Neuronal stem cell (in vitro differentiated cells): ENCODE data around the gene ARHGAP42.

Source experiments
- DNase-seq: peaks from one replicate; pipeline ENCODE4 v3.0.0-alpha.2; 2013; ENCODE audit warnings: low spot score
- H2AFZ ChIP-seq: one replicate; pipeline ENCODE4 v1.6.1; 2013; ENCODE audit warnings: mild to moderate bottlenecking, low read length, inconsistent platforms
- H2AK5ac ChIP-seq: 2 replicates; pipeline ENCODE4 v1.6.1; 2013; ENCODE audit warnings: low read depth, mild to moderate bottlenecking, inconsistent platforms, low read length, moderate library complexity, mixed read lengths
- H2BK120ac ChIP-seq: 2 replicates; pipeline ENCODE4 v1.6.1; 2013; ENCODE audit warnings: low read depth, mild to moderate bottlenecking, inconsistent platforms, low read length, moderate library complexity, mixed read lengths
- H2BK12ac ChIP-seq: one replicate; pipeline ENCODE4 v1.6.1; 2013; ENCODE audit warnings: low read length, inconsistent platforms
- H2BK15ac ChIP-seq: 2 replicates; pipeline ENCODE4 v1.6.1; 2013; ENCODE audit warnings: mild to moderate bottlenecking, low read length, inconsistent platforms, mixed read lengths
- H2BK5ac ChIP-seq: one replicate; pipeline ENCODE4 v1.6.1; 2013; ENCODE audit warnings: inconsistent platforms, mild to moderate bottlenecking, low read length, moderate library complexity
- H3K14ac ChIP-seq: one replicate; pipeline ENCODE4 v1.6.1; 2013; ENCODE audit warnings: low read length, inconsistent platforms
- H3K18ac ChIP-seq: 2 replicates; pipeline ENCODE4 v1.6.1; 2013; ENCODE audit warnings: low read length, inconsistent platforms
- H3K23ac ChIP-seq: 2 replicates; pipeline ENCODE4 v1.6.1; 2013; ENCODE audit warnings: low read depth, mild to moderate bottlenecking, mixed read lengths, low read length, inconsistent platforms; ENCODE audit not compliant: poor library complexity
- H3K27ac ChIP-seq: replicated peaks from 3 replicates; pipeline ENCODE4 v1.5.1; 2013; ENCODE audit warnings: low read length, inconsistent platforms
- H3K27me3 ChIP-seq, 3 experiments: 2 replicates each; pipeline ENCODE4 v1.6.1; 2013; ENCODE audit warnings: low read length in 3 of 3, mild to moderate bottlenecking in 2 of 3, inconsistent platforms in 1 of 3, low read depth in 1 of 3, mixed read lengths in 1 of 3, moderate library complexity in 1 of 3; ENCODE audit not compliant: control insufficient read depth in 3 of 3, insufficient read depth in 3 of 3
- H3K36me3 ChIP-seq, 2 donors: replicated peaks in 1 of 2; 2 replicates each; pipeline ENCODE4 v1.6.1; 2013; ENCODE audit warnings: low read length in 2 of 2; ENCODE audit not compliant: control insufficient read depth in 2 of 2, insufficient read depth in 2 of 2
- H3K4ac ChIP-seq: 2 replicates; pipeline ENCODE4 v1.6.1; 2013; ENCODE audit warnings: inconsistent platforms, mild to moderate bottlenecking, low read length, moderate library complexity
- H3K4me1 ChIP-seq, 2 donors: 1 replicate in 1 of 2; 2 replicates in 1 of 2; pipeline ENCODE4 v1.6.1; 2013; ENCODE audit warnings: low read length in 2 of 2, low read depth in 1 of 2; ENCODE audit not compliant: control insufficient read depth in 2 of 2, insufficient read depth in 1 of 2
- H3K4me2 ChIP-seq: one replicate; pipeline ENCODE4 v1.6.1; 2013; ENCODE audit warnings: mild to moderate bottlenecking, low read length, inconsistent platforms; ENCODE audit not compliant: insufficient read depth, poor library complexity, severe bottlenecking
- H3K4me3 ChIP-seq, 2 donors: 2 replicates each; pipeline ENCODE4 v1.5.1; 2013; ENCODE audit warnings: low read length in 2 of 2, mild to moderate bottlenecking in 2 of 2, inconsistent platforms in 1 of 2, moderate library complexity in 1 of 2
- H3K79me1 ChIP-seq: one replicate; pipeline ENCODE4 v1.6.1; 2013; ENCODE audit warnings: low read depth, mild to moderate bottlenecking, inconsistent platforms, low read length, moderate library complexity
- H3K9ac ChIP-seq: one replicate; pipeline ENCODE4 v1.6.1; 2013; ENCODE audit warnings: mild to moderate bottlenecking, low read depth, low read length, inconsistent platforms; ENCODE audit not compliant: poor library complexity
- H3K9me3 ChIP-seq, 2 donors: replicated peaks in 1 of 2; 2 replicates each; pipeline versions ENCODE3 to v1.6.1; 2013; ENCODE audit warnings: low read length in 2 of 2, mild to moderate bottlenecking in 2 of 2, inconsistent platforms in 1 of 2, low read depth in 1 of 2, mixed read lengths in 1 of 2, moderate library complexity in 1 of 2; ENCODE audit not compliant: control insufficient read depth in 2 of 2, insufficient read depth in 1 of 2
- H4K8ac ChIP-seq: one replicate; pipeline ENCODE4 v1.6.1; 2013; ENCODE audit warnings: low read depth, mild to moderate bottlenecking, inconsistent platforms, low read length, moderate library complexity
- H4K91ac ChIP-seq: one replicate; pipeline ENCODE4 v1.6.1; 2013; ENCODE audit warnings: low read length, low read depth, mild to moderate bottlenecking, inconsistent platforms; ENCODE audit not compliant: poor library complexity
- WGBS, 2 donors: extraction: QIAGEN DNeasy Blood & Tissue Kit; methylation state at CpG; one replicate each; pipeline ENCODE4 v1.1.7; 2013; ENCODE audit warnings: missing lambda C conversion rate in 2 of 2, mixed read lengths in 1 of 2; ENCODE audit not compliant: insufficient read length in 2 of 2, insufficient replicate concordance in 1 of 2; ENCODE audit errors: extremely low coverage in 2 of 2; 5-methylcytosine and 5-hydroxymethylcytosine counted together

The ARHGAP42 gene

GRCh38 chr11:100855466-100856067 is 168.5 kb downstream of the ARHGAP42 start:
- no peak overlapping the region for H3K4ac ChIP-seq
- DNase-seq = no peak
- H3K9ac ChIP-seq = no peak overlapping the region
- no peaks in the 10 kb centered on the region for H3K79me1 ChIP-seq
- H3K23ac ChIP-seq = no peak overlapping the region
- H3K18ac ChIP-seq = no peak overlapping the region
- H3K14ac ChIP-seq = no peak overlapping the region
- H3K4me3 ChIP-seq = no peak overlapping the region
- no peak overlapping the region for H2AK5ac ChIP-seq
- no peak overlapping the region for H2BK120ac ChIP-seq
- H4K8ac ChIP-seq = no peak overlapping the region
- no peak overlapping the region for H2BK15ac ChIP-seq
- H3K9me3 ChIP-seq = no peaks in the 10 kb centered on the region
- H3K27me3 ChIP-seq = no peaks in the 10 kb centered on the region
- peaks cover 0 to 2% of the 10 kb centered on the region in 2 donors for H3K36me3 ChIP-seq
- H3K4me2 ChIP-seq = no peak overlapping the region
- no peak overlapping the region for H4K91ac ChIP-seq
- H2AFZ ChIP-seq = no peak overlapping the region
- H2BK12ac ChIP-seq = no peak overlapping the region
- H3K4me1 ChIP-seq = peaks cover 6% of the 10 kb centered on the region in 2 donors
- H2BK5ac ChIP-seq = no peak overlapping the region
- H3K27ac ChIP-seq = no peak overlapping the region
- no CpG with 5 or more reads among the region's 1 CpG for WGBS, 2 donors

- WGBS, 2 donors = no CpG with 5 or more reads among the region's 4 CpGs
- DNase-seq = peak; percentile 31
Observed at GRCh38 chr11:100857236-100858005, 170.3 kb downstream of the ARHGAP42 start.

GRCh38 chr11:100860318-100861155 is 173.4 kb downstream of the ARHGAP42 start:
- H2AFZ ChIP-seq = no peak overlapping the region

More at GRCh38 chr11:100857236-100858005, 170.3 kb downstream of the ARHGAP42 start:
- no peak overlapping the region for H3K4me3 ChIP-seq
- H3K27ac ChIP-seq = no peak overlapping the region
- H3K9me3 ChIP-seq = no peaks in the 10 kb centered on the region
- no peak overlapping the region for H2BK120ac ChIP-seq
- peaks cover 4 to 6% of the 10 kb centered on the region in 2 donors for H3K4me1 ChIP-seq
- H2AK5ac ChIP-seq = no peak overlapping the region
- H3K18ac ChIP-seq = no peak overlapping the region
- no peak overlapping the region for H3K23ac ChIP-seq
- no peak overlapping the region for H3K4ac ChIP-seq
- no peak overlapping the region for H2BK5ac ChIP-seq
- H3K14ac ChIP-seq = no peak overlapping the region
- H2BK12ac ChIP-seq = no peak overlapping the region
- H3K9ac ChIP-seq = no peak overlapping the region
- H4K8ac ChIP-seq = no peak overlapping the region
- no peaks in the 10 kb centered on the region for H3K36me3 ChIP-seq
- no peaks in the 10 kb centered on the region for H3K27me3 ChIP-seq
- no peak overlapping the region for H2BK15ac ChIP-seq
- H2AFZ ChIP-seq = no peak overlapping the region
- no peak overlapping the region for H4K91ac ChIP-seq
- H3K79me1 ChIP-seq = no peaks in the 10 kb centered on the region
- H3K4me2 ChIP-seq = no peak overlapping the region

GRCh38 chr11:100861212-100861611 is 174.1 kb downstream of the ARHGAP42 start:
- no peak overlapping the region for H3K23ac ChIP-seq
- no peaks in the 10 kb centered on the region for H3K9me3 ChIP-seq
- H2BK12ac ChIP-seq = no peak overlapping the region
- H3K9ac ChIP-seq = no peak overlapping the region
- H3K4me1 ChIP-seq = peaks cover 8 to 9% of the 10 kb centered on the region in 2 donors
- no peak overlapping the region for H4K91ac ChIP-seq
- H2BK15ac ChIP-seq = no peak overlapping the region
- no peaks in the 10 kb centered on the region for H3K36me3 ChIP-seq
- H2AK5ac ChIP-seq = no peak overlapping the region
- DNase-seq = no peak
- no peak overlapping the region for H2BK5ac ChIP-seq
- H2BK120ac ChIP-seq = no peak overlapping the region
- H3K27ac ChIP-seq = no peak overlapping the region
- no peak overlapping the region for H4K8ac ChIP-seq
- no peak overlapping the region for H3K4ac ChIP-seq
- H3K4me2 ChIP-seq = no peak overlapping the region
- no peak overlapping the region for H3K18ac ChIP-seq
- no peaks in the 10 kb centered on the region for H3K27me3 ChIP-seq
- WGBS, 2 donors = no CpG with 5 or more reads among the region's 3 CpGs
- H2AFZ ChIP-seq = no peak overlapping the region
- no peak overlapping the region for H3K14ac ChIP-seq
- H3K4me3 ChIP-seq = no peak overlapping the region
- H3K79me1 ChIP-seq = no peaks in the 10 kb centered on the region

More at GRCh38 chr11:100860318-100861155, 173.4 kb downstream of the ARHGAP42 start:
- Histone ChIP-seq H3K9ac (no peak overlapping the region), H2BK15ac (no peak overlapping the region), H4K8ac (no peak overlapping the region), H3K14ac (no peak overlapping the region), H3K4me3 (no peak overlapping the region), H3K79me1 (no peaks in the 10 kb centered on the region), H4K91ac (no peak overlapping the region), H3K4me2 (no peak overlapping the region), H3K27ac (no peak overlapping the region), H2BK5ac (no peak overlapping the region), H3K9me3 (no peaks in the 10 kb centered on the region), H2BK120ac (no peak overlapping the region), H3K36me3 (no peaks in the 10 kb centered on the region), H3K23ac (no peak overlapping the region), H3K27me3 (no peaks in the 10 kb centered on the region), H3K4ac (no peak overlapping the region), H3K4me1 (peaks cover 8 to 9% of the 10 kb centered on the region in 2 donors), H2AK5ac (no peak overlapping the region), H3K18ac (no peak overlapping the region), H2BK12ac (no peak overlapping the region)
- no peak for DNase-seq
- 100% methylated on average over 1 of the region's 7 CpGs; no CpG with 5 or more reads in 1 of the 2 donors for WGBS, 2 donors
